Stromal cell of bone marrow (primary cell): Measurements from ENCODE around the gene GTF2IRD1.
"Not testable (repeated sequence)": the region's sequence is repeated elsewhere in the genome, so short reads cannot be mapped to it uniquely, and the experiment has no call there.

ENCODE experiments used
- DNase-seq: peaks from one replicate; pipeline ENCODE4 v3.0.0-alpha.2; 2012; ENCODE audit warnings: low read depth

Gene GTF2IRD1

GRCh38 chr7:74604326-74605020 is 150.8 kb downstream of the GTF2IRD1 start:
- no peak for DNase-seq

- no peak for DNase-seq
These were observed 152.6 kb downstream of the GTF2IRD1 start for GRCh38 chr7:74606101-74606908.

DNA sequence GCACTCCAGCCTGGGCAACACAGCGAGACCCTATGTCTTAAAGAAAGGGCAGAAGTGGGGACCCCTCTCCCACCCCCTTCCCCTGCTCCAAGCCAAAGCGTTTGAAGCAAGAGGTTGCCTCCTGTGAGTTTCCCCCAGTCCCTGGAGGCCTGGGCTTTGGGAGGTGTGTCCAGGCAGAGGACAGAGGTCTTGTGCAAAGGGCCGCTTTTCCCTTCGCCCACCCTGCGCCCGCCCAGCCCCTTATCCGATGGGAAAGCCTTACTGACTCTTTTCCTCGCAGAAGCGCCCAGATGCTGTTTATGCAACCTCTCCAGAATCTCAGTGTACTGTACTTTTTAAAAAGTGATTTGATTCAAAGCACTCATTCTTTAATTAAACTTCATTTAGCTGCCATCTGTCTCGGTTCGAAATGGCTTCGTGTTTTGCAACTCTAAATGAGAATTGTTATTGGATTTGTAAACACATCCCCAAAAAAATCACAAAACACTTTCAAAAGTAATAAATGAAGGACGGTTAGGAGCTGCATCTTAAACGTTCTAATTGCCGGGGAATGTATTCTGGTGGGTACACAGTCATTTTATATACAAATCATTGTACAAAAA is 153.3 kb downstream of the GTF2IRD1 start:
- no peak for DNase-seq

DNA sequence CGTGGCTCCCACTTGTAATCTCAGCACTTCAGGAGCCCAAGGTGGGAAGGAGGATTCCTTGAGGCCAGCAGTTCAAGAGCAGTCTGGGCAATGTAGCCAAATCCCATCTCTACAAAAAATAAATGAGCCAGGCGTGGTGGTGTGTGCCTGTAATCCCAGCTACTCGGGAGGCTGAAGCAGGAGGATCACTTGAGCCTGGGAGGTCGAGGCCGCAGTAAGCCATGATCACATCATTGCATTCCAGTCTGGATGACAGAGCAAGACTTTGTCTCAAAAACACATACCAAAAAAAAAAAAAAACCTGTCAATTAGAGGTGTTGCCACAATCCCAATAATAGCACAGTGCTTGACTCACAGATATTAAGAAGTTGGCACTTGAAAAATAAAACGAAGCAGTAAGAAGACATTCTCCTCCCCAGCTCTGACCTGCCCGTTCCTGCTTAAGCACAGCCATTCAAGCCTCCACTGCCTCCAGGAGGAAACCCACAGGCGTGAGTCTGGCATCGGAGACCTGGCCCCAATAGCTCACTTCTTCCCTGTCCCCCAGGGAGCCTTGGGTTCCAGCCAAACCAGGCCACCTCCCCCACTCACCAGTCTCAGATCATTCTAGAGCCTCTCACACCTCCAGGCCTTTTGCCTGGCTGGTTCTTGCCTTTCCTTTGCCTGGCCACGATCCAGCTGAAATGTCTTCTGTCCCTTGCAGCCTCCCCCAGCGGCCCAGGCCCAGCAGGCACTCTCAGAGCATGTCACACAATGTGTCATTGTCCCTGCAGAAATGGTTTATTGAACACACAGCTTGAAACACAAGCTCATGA is 158.5 kb downstream of the GTF2IRD1 start:
- no peak for DNase-seq

- DNase-seq: no peak
These were observed 162.5 kb downstream of the GTF2IRD1 start for GRCh38 chr7:74615933-74616780.

GRCh38 chr7:74617180-74617744 is 163.6 kb downstream of the GTF2IRD1 start:
- no peak for DNase-seq

DNA sequence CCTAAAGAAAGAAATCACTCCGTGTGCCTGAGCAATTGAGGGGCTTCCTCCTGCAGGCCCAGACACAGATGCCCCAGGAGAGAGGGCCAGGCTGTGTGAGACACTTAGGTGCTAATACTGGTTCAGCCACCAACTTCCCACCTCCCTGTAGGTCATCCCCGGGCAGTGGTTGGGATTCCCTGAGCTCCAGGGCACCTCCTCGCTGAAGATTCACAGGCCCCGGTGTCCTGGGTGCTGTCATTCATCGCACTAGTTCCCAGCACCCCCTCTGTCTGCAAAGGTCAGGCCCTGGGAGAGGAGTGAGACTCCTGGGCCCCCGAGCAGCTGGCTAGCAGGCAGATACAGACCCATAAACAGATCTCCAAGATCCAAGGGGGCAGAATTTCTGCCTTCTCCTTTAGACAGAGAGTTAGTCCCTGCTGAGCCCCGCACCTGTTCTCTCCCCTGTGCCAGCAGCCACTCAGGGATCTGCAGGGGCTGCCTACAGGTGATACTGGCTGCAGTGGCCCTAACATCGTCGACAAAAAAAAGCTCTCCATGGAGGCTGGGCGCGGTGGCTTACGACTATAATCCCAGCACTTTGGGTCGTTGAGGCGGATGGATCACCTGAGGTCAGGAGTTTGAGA is 165.6 kb downstream of the GTF2IRD1 start:
- no peak for DNase-seq

DNA sequence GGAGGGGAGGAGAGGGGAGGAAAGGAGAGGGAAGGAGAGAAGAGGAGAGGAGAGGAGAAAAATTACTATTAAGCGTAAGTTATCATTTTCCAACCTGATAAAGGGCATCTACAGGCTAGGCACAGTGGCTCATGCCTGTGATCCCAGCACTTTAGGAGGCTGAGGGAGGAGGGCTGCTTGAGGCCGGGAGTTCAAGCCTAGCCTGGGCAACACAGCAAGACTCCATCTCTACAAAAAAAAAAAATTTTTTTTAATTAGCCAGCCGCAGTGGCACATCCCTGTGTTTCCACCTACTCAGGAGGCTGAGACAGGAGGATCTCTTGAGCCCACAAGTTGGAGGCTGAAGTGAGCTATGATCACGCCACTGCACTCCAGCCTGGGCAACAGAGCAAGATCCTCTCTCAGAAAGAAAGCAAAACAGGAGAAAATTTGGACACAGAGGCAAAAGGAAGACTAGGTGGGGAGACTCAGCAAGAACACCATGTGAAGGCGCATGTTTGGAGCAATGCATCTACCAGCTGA is 168.6 kb downstream of the GTF2IRD1 start:
- no peak for DNase-seq

- DNase-seq: no peak
These were observed 169.4 kb downstream of the GTF2IRD1 start for GRCh38 chr7:74623135-74623534.

GRCh38 chr7:74625446-74625845 is 171.7 kb downstream of the GTF2IRD1 start:
- DNase-seq: peak; percentile 73

GRCh38 chr7:74627661-74628411 is 174.1 kb downstream of the GTF2IRD1 start:
- DNase-seq: peak; percentile 70

DNA sequence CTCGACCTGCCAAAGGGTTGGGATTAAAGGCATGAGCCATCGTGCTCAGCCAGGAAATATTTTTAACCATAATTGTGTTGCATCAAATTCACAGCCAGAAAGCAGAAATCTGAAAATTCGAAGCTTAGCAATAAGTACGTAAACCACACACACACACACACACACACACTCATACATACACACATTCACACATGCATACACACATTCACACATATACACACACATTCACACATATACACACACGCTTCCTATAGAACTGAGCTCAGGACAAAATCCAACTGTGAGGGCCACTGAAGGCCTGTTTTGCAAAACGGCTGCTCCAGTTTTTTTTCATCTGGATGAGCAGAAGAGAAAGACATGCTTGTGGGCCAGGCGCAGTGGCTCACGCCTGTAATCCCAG is 178.8 kb downstream of the GTF2IRD1 start:
- no peak for DNase-seq

DNA sequence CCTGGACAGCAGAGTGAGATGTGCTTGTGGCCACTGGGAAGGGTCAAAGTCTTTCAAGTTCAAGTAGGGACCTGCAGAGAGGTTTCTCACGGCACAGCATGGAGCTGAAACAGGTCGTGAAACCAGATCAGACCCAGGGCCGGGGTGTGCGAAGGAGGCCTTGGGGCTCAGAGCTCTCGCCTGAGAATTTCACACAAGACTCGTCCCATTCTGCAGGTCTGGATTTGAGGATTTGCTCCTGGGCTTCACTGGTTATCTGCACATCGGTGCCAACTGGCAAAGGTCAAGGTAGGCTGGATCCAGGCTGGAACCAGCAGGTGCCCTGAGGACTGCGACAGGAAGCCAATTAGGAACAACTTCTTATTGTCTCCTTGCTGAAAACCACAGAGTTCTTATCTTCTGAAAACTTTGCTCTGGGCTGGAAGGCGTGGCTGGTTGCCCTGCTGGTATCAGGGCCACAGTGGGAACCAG is 179.8 kb downstream of the GTF2IRD1 start:
- DNase-seq: no peak

DNA sequence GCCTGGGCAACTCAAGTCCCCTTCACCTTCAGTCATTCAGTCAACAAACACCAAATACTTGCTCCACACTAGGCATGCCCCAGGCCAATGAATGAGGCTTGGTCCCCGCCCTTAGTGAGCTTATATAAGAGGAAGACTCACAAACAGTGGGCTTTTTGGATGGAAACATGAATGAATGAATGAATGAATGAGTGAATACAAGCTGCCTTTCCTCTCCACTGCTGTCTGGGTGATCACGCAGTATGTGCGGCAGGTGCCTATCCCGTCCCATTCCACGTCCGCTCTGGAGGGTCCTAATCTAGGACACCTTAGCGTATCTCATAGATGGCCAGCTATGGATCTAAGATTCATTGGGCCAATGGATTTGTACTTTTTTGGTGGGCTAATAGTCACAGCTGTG is 184.0 kb downstream of the GTF2IRD1 start:
- no peak for DNase-seq

- not testable (repeated sequence) for DNase-seq
These were observed 196.3 kb downstream of the GTF2IRD1 start for GRCh38 chr7:74650055-74650454.

- DNase-seq: not testable (repeated sequence)
These were observed 196.9 kb downstream of the GTF2IRD1 start for GRCh38 chr7:74650493-74651132.

DNA sequence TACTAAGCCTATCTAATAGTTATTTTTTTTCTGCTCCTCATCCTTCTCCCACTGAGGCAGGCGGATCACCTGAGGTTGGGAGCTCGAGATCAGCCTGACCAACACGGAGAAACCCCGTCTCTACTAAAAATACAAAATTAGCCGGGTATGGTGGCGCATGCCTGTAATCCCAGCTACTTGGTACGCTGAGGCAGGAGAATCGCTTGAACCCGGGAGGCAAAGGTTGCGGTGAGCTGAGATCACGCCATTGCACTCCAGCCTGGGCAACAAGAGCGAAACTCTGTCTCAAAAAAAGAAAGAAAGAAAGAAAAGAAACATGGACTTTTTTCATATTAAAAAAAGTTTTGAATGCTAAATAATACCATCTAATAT is 197.4 kb downstream of the GTF2IRD1 start:
- not testable (repeated sequence) for DNase-seq
